Peyer's patch (tissue), 4 donors: ENCODE data around the gene KRT9.
A peak's percentile ranks its signal among the peaks of the same experiment; 100 is the strongest.

Experiments used
- POLR2A ChIP-seq, 2 donors: fragments of 450-650 bp; IDR thresholded peaks; one replicate each; pipeline ENCODE4 v1.5.1; 2017; ENCODE audit warnings: antibody characterized with exemption in 2 of 2, mild to moderate bottlenecking in 2 of 2, moderate library complexity in 2 of 2
- TF ChIP-seq, protein P1 (sequence below), 6 experiments: fragments of 450-650 bp in 4 of 6; fragments of 200-600 bp in 2 of 6; sonication (generic) in 1 of 6; IDR thresholded peaks; one replicate each; pipeline ENCODE4 v1.5.1; 2017 to 2019; ENCODE audit warnings: antibody characterized with exemption in 6 of 6, mild to moderate bottlenecking in 3 of 6, moderate library complexity in 1 of 6

GRCh38 chr17:41583137-41584127, 11.6 kb upstream of the KRT9 start:
- TF ChIP-seq, protein P1, sequence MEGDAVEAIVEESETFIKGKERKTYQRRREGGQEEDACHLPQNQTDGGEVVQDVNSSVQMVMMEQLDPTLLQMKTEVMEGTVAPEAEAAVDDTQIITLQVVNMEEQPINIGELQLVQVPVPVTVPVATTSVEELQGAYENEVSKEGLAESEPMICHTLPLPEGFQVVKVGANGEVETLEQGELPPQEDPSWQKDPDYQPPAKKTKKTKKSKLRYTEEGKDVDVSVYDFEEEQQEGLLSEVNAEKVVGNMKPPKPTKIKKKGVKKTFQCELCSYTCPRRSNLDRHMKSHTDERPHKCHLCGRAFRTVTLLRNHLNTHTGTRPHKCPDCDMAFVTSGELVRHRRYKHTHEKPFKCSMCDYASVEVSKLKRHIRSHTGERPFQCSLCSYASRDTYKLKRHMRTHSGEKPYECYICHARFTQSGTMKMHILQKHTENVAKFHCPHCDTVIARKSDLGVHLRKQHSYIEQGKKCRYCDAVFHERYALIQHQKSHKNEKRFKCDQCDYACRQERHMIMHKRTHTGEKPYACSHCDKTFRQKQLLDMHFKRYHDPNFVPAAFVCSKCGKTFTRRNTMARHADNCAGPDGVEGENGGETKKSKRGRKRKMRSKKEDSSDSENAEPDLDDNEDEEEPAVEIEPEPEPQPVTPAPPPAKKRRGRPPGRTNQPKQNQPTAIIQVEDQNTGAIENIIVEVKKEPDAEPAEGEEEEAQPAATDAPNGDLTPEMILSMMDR (IDR thresholded peaks at IDR 0.05): peak in 4 of 6 experiments; percentile 13 to 56 (median 50)
- peak in 1 of 2 donors; percentile 16 for TF ChIP-seq POLR2A (IDR thresholded peaks at IDR 0.05)
